GM19328 (cell line): ENCODE measurements around the gene CADM2.
"Not testable (repeated sequence)": the region's sequence is repeated elsewhere in the genome, so short reads cannot be mapped to it uniquely, and the experiment has no call there.

Experiments used
- ATAC-seq: cut with Tn5 transposase; IDR thresholded peaks from one replicate; pipeline ENCODE4 v1.9.1; 2021; ENCODE audit warnings: mild to moderate bottlenecking, moderate library complexity; ENCODE audit not compliant: unreplicated experiment

The CADM2 gene

GRCh38 chr3:85074003-85074402, 115.2 kb downstream of the CADM2 start:
- no peak for ATAC-seq

GRCh38 chr3:85075663-85076062, 116.9 kb downstream of the CADM2 start:
- ATAC-seq, result no peak

- no peak for ATAC-seq
These were observed 118.2 kb downstream of the CADM2 start for GRCh38 chr3:85077018-85077417.

- ATAC-seq, result no peak
These were observed 122.6 kb downstream of the CADM2 start for GRCh38 chr3:85081191-85081906.

- ATAC-seq, result no peak
These were observed 131.7 kb downstream of the CADM2 start for GRCh38 chr3:85090495-85090894.

- ATAC-seq, result no peak
These were observed 141.5 kb downstream of the CADM2 start for GRCh38 chr3:85100316-85100715.

GRCh38 chr3:85102781-85103180, 144.0 kb downstream of the CADM2 start:
- no peak for ATAC-seq

GRCh38 chr3:85110393-85110792, 151.6 kb downstream of the CADM2 start:
- no peak for ATAC-seq

- no peak for ATAC-seq
These were observed 162.1 kb downstream of the CADM2 start for GRCh38 chr3:85120879-85121278.

GRCh38 chr3:85132864-85133263, 174.1 kb downstream of the CADM2 start:
- not testable (repeated sequence) for ATAC-seq

GRCh38 chr3:85133691-85134420, 175.1 kb downstream of the CADM2 start:
- ATAC-seq, result not testable (repeated sequence)

GRCh38 chr3:85142626-85143025, 183.8 kb downstream of the CADM2 start:
- ATAC-seq, result no peak

- no peak for ATAC-seq
These were observed 189.2 kb downstream of the CADM2 start for GRCh38 chr3:85148036-85148435.

GRCh38 chr3:85151555-85151954, 192.8 kb downstream of the CADM2 start:
- ATAC-seq, result no peak

- not testable (repeated sequence) for ATAC-seq
These were observed 194.5 kb downstream of the CADM2 start for GRCh38 chr3:85153279-85153678.

- ATAC-seq, result no peak
These were observed 200.6 kb downstream of the CADM2 start for GRCh38 chr3:85159376-85159775.

- no peak for ATAC-seq
These were observed 202.8 kb downstream of the CADM2 start for GRCh38 chr3:85161544-85161943.

GRCh38 chr3:85162905-85163304, 204.1 kb downstream of the CADM2 start:
- ATAC-seq, result no peak

- no peak for ATAC-seq
These were observed 205.6 kb downstream of the CADM2 start for GRCh38 chr3:85164436-85164835.

GRCh38 chr3:85167576-85167975, 208.8 kb downstream of the CADM2 start:
- no peak for ATAC-seq

- no peak for ATAC-seq
These were observed 211.9 kb downstream of the CADM2 start for GRCh38 chr3:85170646-85171045.

GRCh38 chr3:85171976-85172375, 213.2 kb downstream of the CADM2 start:
- no peak for ATAC-seq
